Naive thymus-derived CD4-positive, alpha-beta T cell (primary cell): ENCODE data around the gene RSRC1. TPM values are rescaled to one million over a fixed set of nuclear protein-coding genes. Genes with fewer than 3 reads are reported as not detected.
"Not testable (repeated sequence)": the region's sequence is repeated elsewhere in the genome, so short reads cannot be mapped to it uniquely, and the experiment has no call there.

Experiments used
- ATAC-seq: fragments of 150-1000 bp; cut with Tn5 transposase; 2 replicates; pipeline ENCODE4 v1.10.0; 2021; ENCODE audit warnings: mild to moderate bottlenecking, moderate library complexity
- CTCF ChIA-PET: fragments of 350-600 bp; sonication (Branson Sonifier 250); formaldehyde crosslinking; loops from one replicate; lab custom pipeline; 2021; ENCODE audit warnings: antibody characterized with exemption; lab: Charles Lee
- POLR2A ChIA-PET: fragments of 350-600 bp; sonication (Branson Sonifier 250); formaldehyde crosslinking; loops from one replicate; lab custom pipeline; 2021; ENCODE audit warnings: antibody characterized with exemption, inconsistent platforms; lab: Charles Lee
- DNase-seq, 9 donors: peaks; one replicate each; pipeline versions ENCODE4 v3.0.0 to v3.0.0-alpha.2; 2020 to 2022; ENCODE audit warnings: mixed read lengths in 1 of 9
- H3K27ac ChIP-seq: one replicate; pipeline ENCODE4 v1.7.0; 2013; ENCODE audit warnings: mild to moderate bottlenecking, low read depth, low read length, moderate library complexity
- H3K27me3 ChIP-seq, 2 donors: one replicate each; pipeline ENCODE4 v1.7.0; 2013; ENCODE audit warnings: low read length in 2 of 2, mild to moderate bottlenecking in 2 of 2, moderate library complexity in 2 of 2; ENCODE audit not compliant: control insufficient read depth in 2 of 2, insufficient read depth in 2 of 2
- H3K36me3 ChIP-seq, 3 experiments: 1 replicate in 2 of 3; 2 replicates in 1 of 3; pipeline ENCODE4 v1.7.0; 2013; ENCODE audit warnings: low read length in 3 of 3, mild to moderate bottlenecking in 3 of 3, moderate library complexity in 1 of 3; ENCODE audit not compliant: insufficient read depth in 3 of 3, control insufficient read depth in 2 of 3
- H3K4me1 ChIP-seq, 2 donors: one replicate each; pipeline ENCODE4 v1.7.0; 2013; ENCODE audit warnings: low read length in 2 of 2, mild to moderate bottlenecking in 2 of 2, moderate library complexity in 1 of 2; ENCODE audit not compliant: control insufficient read depth in 2 of 2, insufficient read depth in 2 of 2
- H3K4me3 ChIP-seq: 2 replicates; pipeline ENCODE4 v1.7.0; 2013; ENCODE audit warnings: mild to moderate bottlenecking, low read length
- H3K9me3 ChIP-seq, 3 experiments: 1 replicate in 2 of 3; 2 replicates in 1 of 3; pipeline ENCODE4 v1.7.0; 2013; ENCODE audit warnings: low read length in 3 of 3; ENCODE audit not compliant: control insufficient read depth in 2 of 3
- H3K27ac Mint-ChIP-seq, 9 donors: one replicate each; pipeline ENCODE4 v1.8.0; 2020 to 2022; ENCODE audit warnings: mixed read lengths in 9 of 9, mild to moderate bottlenecking in 8 of 9, moderate library complexity in 5 of 9, inconsistent platforms in 2 of 9
- H3K27me3 Mint-ChIP-seq, 5 donors: one replicate each; pipeline ENCODE4 v1.8.0; 2021 to 2022; ENCODE audit warnings: mixed read lengths in 5 of 5, mild to moderate bottlenecking in 1 of 5
- H3K36me3 Mint-ChIP-seq, 5 donors: one replicate each; pipeline ENCODE4 v1.8.0; 2020 to 2022; ENCODE audit warnings: mixed read lengths in 5 of 5, mild to moderate bottlenecking in 3 of 5, inconsistent platforms in 1 of 5
- H3K4me1 Mint-ChIP-seq, 7 donors: one replicate each; pipeline ENCODE4 v1.8.0; 2020 to 2022; ENCODE audit warnings: mixed read lengths in 7 of 7, mild to moderate bottlenecking in 3 of 7, inconsistent platforms in 1 of 7
- H3K4me3 Mint-ChIP-seq, 10 donors: one replicate each; pipeline ENCODE4 v1.8.0; 2020 to 2022; ENCODE audit warnings: mild to moderate bottlenecking in 10 of 10, mixed read lengths in 10 of 10, moderate library complexity in 6 of 10, inconsistent platforms in 2 of 10
- H3K9me3 Mint-ChIP-seq, 11 donors: one replicate each; pipeline ENCODE4 v1.8.0; 2020 to 2022; ENCODE audit warnings: mixed read lengths in 11 of 11, mild to moderate bottlenecking in 4 of 11, inconsistent platforms in 1 of 11, moderate library complexity in 1 of 11
- intact Hi-C, 2 donors: fragments of 100-400 bp; cut with micrococcal nuclease; formaldehyde crosslinking; loops; one replicate each; pipeline ENCODE4 v1.15.1; 2023
- polyA plus RNA-seq, 2 donors: library from polyadenylated mRNA; unstranded; fragments of 300-500 nt; fragmentation: Illumina TruSeq; gene quantifications; one replicate each; pipeline ENCODE4 v1.2.3, GENCODE V29; 2021
- total RNA-seq, 6 experiments: library from RNA in 5 of 6; stranded (reverse) in 5 of 6; gene quantifications; 1 replicate in 5 of 6; 2 replicates in 1 of 6; pipeline ENCODE4 v1.2.3 and lab custom pipeline; 2021 to 2026

RSRC1 gene
- total RNA-seq (10 to 100 TPM; 30.0 to 45.0 (median 37.4) TPM), polyA plus RNA-seq (10 to 100 TPM; 34.0 to 43.1 TPM), total RNA-seq (lab: John Stamatoyannopoulos, UW) (46.2 reads per million, percentile 69 among the genes with 10 or more reads in this experiment)

- peaks cover 18 to 34% of the 10 kb centered on the region in 2 donors for H3K27me3 ChIP-seq
- peak; percentile 42 to 81 (median 73) for DNase-seq
- peaks cover 4 to 34% (median 25%) of the 10 kb centered on the region in 5 donors for H3K36me3 Mint-ChIP-seq
- ChIA-PET CTCF (no interaction called here), POLR2A (interaction anchor here (1.9 to 5.2 kb wide), 2 partner anchors 13 to 535 kb away, joined by 9 to 31 read pairs; partner anchors contain the start of gene GFM1)
- peaks cover 0 to 3% (median 0%) of the 10 kb centered on the region in 3 experiments for H3K36me3 ChIP-seq
- peak; percentile 96 for ATAC-seq
- H3K27me3 Mint-ChIP-seq: peaks cover 34 to 45% (median 39%) of the 10 kb centered on the region in 5 donors
- peak within 1 kb of the TSS; percentile 90 for H3K4me3 ChIP-seq
- H3K4me1 Mint-ChIP-seq: peaks cover 39 to 84% (median 65%) of the 10 kb centered on the region in 7 donors
- H3K27ac ChIP-seq: peak within 1 kb of the TSS; percentile 61
- H3K27ac Mint-ChIP-seq: peak within 1 kb of the TSS; percentile 61 to 96 (median 88)
- peak within 1 kb of the TSS; percentile 91 to 100 (median 98) for H3K4me3 Mint-ChIP-seq
- H3K9me3 ChIP-seq: peaks cover 0 to 3% (median 0%) of the 10 kb centered on the region in 3 experiments
- peaks cover 0 to 29% (median 15%) of the 10 kb centered on the region in 11 donors for H3K9me3 Mint-ChIP-seq
- peaks cover 26 to 37% of the 10 kb centered on the region in 2 donors for H3K4me1 ChIP-seq
- intact Hi-C loops: loop anchor here (1.0 to 10.0 kb wide), 9 partner anchors 12 to 1435 kb away; partner anchors contain the start of genes GFM1 (in 2 of the 2) and TIPARP (in 1 of the 2)
Measured at GRCh38 chr3:158109804-158110657, at the start of gene RSRC1. Gene RSRC1 (plus strand): TSS chr3:158110089. CDS start chr3:158122105, 12,016 bp downstream.

GRCh38 chr3:158065574-158065973 is 44.3 kb upstream of the RSRC1 start:
- POLR2A ChIA-PET, CTCF ChIA-PET, H3K27me3 ChIP-seq, H3K4me3 Mint-ChIP-seq, H3K9me3 Mint-ChIP-seq, H3K27ac Mint-ChIP-seq, intact Hi-C loops, H3K4me1 Mint-ChIP-seq, DNase-seq, H3K9me3 ChIP-seq, H3K36me3 ChIP-seq, H3K4me1 ChIP-seq, H3K36me3 Mint-ChIP-seq, ATAC-seq, H3K4me3 ChIP-seq, H3K27ac ChIP-seq: not testable (repeated sequence)
- peaks cover 0 to 39% (median 26%) of the 10 kb centered on the region in 5 donors for H3K27me3 Mint-ChIP-seq

GRCh38 chr3:158072790-158073189 is 37.1 kb upstream of the RSRC1 start:
- no peak overlapping the region for H3K27ac ChIP-seq
- no peaks in the 10 kb centered on the region for H3K4me1 ChIP-seq
- DNase-seq (no peak), ATAC-seq (no peak)
- H3K9me3 ChIP-seq: no peaks in the 10 kb centered on the region
- H3K36me3 ChIP-seq: no peaks in the 10 kb centered on the region
- ChIA-PET CTCF (no interaction called here), POLR2A (no interaction called here)
- Mint-ChIP-seq H3K27me3 (peaks cover 0 to 32% (median 31%) of the 10 kb centered on the region in 5 donors), H3K4me1 (no peaks in the 10 kb centered on the region), H3K27ac (no peak overlapping the region), H3K36me3 (no peaks in the 10 kb centered on the region), H3K9me3 (no peaks in the 10 kb centered on the region), H3K4me3 (no peak overlapping the region)
- no peaks in the 10 kb centered on the region for H3K27me3 ChIP-seq
- intact Hi-C loops: no loop called here
- H3K4me3 ChIP-seq: no peak overlapping the region

GRCh38 chr3:158074591-158074990 is 35.3 kb upstream of the RSRC1 start:
- no peak overlapping the region for H3K4me3 ChIP-seq
- no peaks in the 10 kb centered on the region for H3K9me3 ChIP-seq
- Mint-ChIP-seq H3K27me3 (peaks cover 0 to 32% (median 31%) of the 10 kb centered on the region in 5 donors), H3K4me1 (no peaks in the 10 kb centered on the region), H3K36me3 (no peaks in the 10 kb centered on the region), H3K4me3 (no peak overlapping the region), H3K27ac (no peak overlapping the region), H3K9me3 (no peaks in the 10 kb centered on the region)
- ChIA-PET POLR2A (no interaction called here), CTCF (no interaction called here)
- intact Hi-C loops: no loop called here
- ATAC-seq: no peak
- no peak overlapping the region for H3K27ac ChIP-seq
- no peaks in the 10 kb centered on the region for H3K27me3 ChIP-seq
- no peaks in the 10 kb centered on the region for H3K36me3 ChIP-seq
- H3K4me1 ChIP-seq: no peaks in the 10 kb centered on the region
- no peak for DNase-seq

GRCh38 chr3:158079599-158079998 is 30.3 kb upstream of the RSRC1 start:
- intact Hi-C loops: no loop called here
- H3K4me1 Mint-ChIP-seq: no peaks in the 10 kb centered on the region
- Histone ChIP-seq H3K36me3 (no peaks in the 10 kb centered on the region), H3K4me1 (no peaks in the 10 kb centered on the region), H3K4me3 (no peak overlapping the region), H3K27me3 (peaks cover 0 to 3% of the 10 kb centered on the region in 2 donors), H3K27ac (no peak overlapping the region), H3K9me3 (no peaks in the 10 kb centered on the region)
- no peak for ATAC-seq
- H3K9me3 Mint-ChIP-seq: peaks cover 0 to 1% (median 0%) of the 10 kb centered on the region in 11 donors
- H3K4me3 Mint-ChIP-seq: no peak overlapping the region
- H3K36me3 Mint-ChIP-seq: no peaks in the 10 kb centered on the region
- POLR2A ChIA-PET: no interaction called here
- CTCF ChIA-PET: no interaction called here
- DNase-seq: no peak
- peaks cover 0 to 31% (median 28%) of the 10 kb centered on the region in 5 donors for H3K27me3 Mint-ChIP-seq
- H3K27ac Mint-ChIP-seq: no peak overlapping the region

GRCh38 chr3:158084651-158085050 is 25.2 kb upstream of the RSRC1 start:
- Histone ChIP-seq H3K9me3 (no peaks in the 10 kb centered on the region), H3K4me1 (no peaks in the 10 kb centered on the region), H3K4me3 (no peak overlapping the region), H3K27ac (no peak overlapping the region), H3K27me3 (peaks cover 0 to 3% of the 10 kb centered on the region in 2 donors), H3K36me3 (no peaks in the 10 kb centered on the region)
- Mint-ChIP-seq H3K4me3 (no peak overlapping the region), H3K4me1 (no peaks in the 10 kb centered on the region), H3K36me3 (no peaks in the 10 kb centered on the region), H3K9me3 (peaks cover 0 to 5% (median 0%) of the 10 kb centered on the region in 11 donors), H3K27me3 (peaks cover 27 to 59% (median 46%) of the 10 kb centered on the region in 5 donors), H3K27ac (no peak overlapping the region)
- intact Hi-C loops: no loop called here
- DNase-seq (no peak), ATAC-seq (no peak)
- ChIA-PET CTCF (no interaction called here), POLR2A (no interaction called here)
